ENCODE measurements around the gene TSC22D3. TPM values are rescaled to one million over a fixed set of nuclear protein-coding genes. Genes with fewer than 3 reads are reported as not detected.

Gene TSC22D3
- total and polyA plus RNA-seq, 2 donors (not counting 1 experiment from before 2014, with no cell fraction given), result 447 to 3,050 TPM

GRCh38 chrX:107758231-107758766 lies 17.3 kb downstream of the TSC22D3 start:
- Mint-ChIP-seq H3K4me3 (no peak overlapping the region), H3K27me3 (no peaks in the 10 kb centered on the region), H3K4me1 (no peaks in the 10 kb centered on the region), H3K9me3 (ENCODE audit: insufficient read depth) (no peaks in the 10 kb centered on the region), H3K27ac (no peak overlapping the region)
- Histone ChIP-seq H3K79me2 (ENCODE audit: control insufficient read depth, insufficient read depth, low read length) (no peaks in the 10 kb centered on the region), H4K20me1 (ENCODE audit: control insufficient read depth, insufficient read depth, low read length, poor library complexity, severe bottlenecking) (no peaks in the 10 kb centered on the region), H3K4me1 (ENCODE audit: control insufficient read depth in 2 of 2, insufficient read depth in 2 of 2, low read length in 2 of 2) (no peaks in the 10 kb centered on the region), H3K27me3 (replicated peaks in 1 of 4; ENCODE audit: control extremely low read depth in 1 of 4, control insufficient read depth in 3 of 4, insufficient read depth in 4 of 4, low read length in 3 of 4) (no peaks in the 10 kb centered on the region), H3K27ac (ENCODE audit: low read length in 2 of 2) (no peak overlapping the region), H3K9ac (ENCODE audit: low read length) (no peak overlapping the region), H2AFZ (ENCODE audit: insufficient read depth, low read depth, low read length, poor library complexity, severe bottlenecking) (no peak overlapping the region), H3K36me3 (replicated peaks in 1 of 2; ENCODE audit: control extremely low read depth in 1 of 2, control insufficient read depth in 1 of 2, extremely low read depth in 1 of 2, insufficient read depth in 2 of 2, low read length in 1 of 2) (no peaks in the 10 kb centered on the region), H3K9me3 (ENCODE audit: control extremely low read depth in 1 of 3, control insufficient read depth in 2 of 3, insufficient read depth in 1 of 3, low read length in 2 of 3) (no peaks in the 10 kb centered on the region), H3K4me2 (replicated peaks; ENCODE audit: low read depth, low read length, poor library complexity, severe bottlenecking) (no peak overlapping the region), H3K4me3 (ENCODE audit: control extremely low read depth in 1 of 5, extremely low read depth in 1 of 5, insufficient read depth in 1 of 5, low read depth in 2 of 5, low read length in 4 of 5) (no peak overlapping the region)
- ChIA-PET CTCF (no interaction called here), POLR2A (no interaction called here)
- no peak for ATAC-seq (ENCODE audit: low read depth)
- intact Hi-C loops (cut with micrococcal nuclease), result no loop called here
- DNase-seq, result no peak
- WGBS (ENCODE audit: insufficient coverage), result no CpG with 5 or more reads among the region's 5 CpGs
- TF ChIP-seq CTCF (IDR thresholded peaks at IDR 0.05) (no peak), EZH2 (IDR thresholded peaks at IDR 0.05; ENCODE audit: borderline replicate concordance, insufficient read depth, low read depth, low read length, poor library complexity, severe bottlenecking) (no peak)

GRCh38 chrX:107755721-107756120 lies 19.9 kb downstream of the TSC22D3 start:
- Histone ChIP-seq H3K4me2 (replicated peaks; ENCODE audit: low read depth, low read length, poor library complexity, severe bottlenecking) (no peak overlapping the region), H3K9ac (ENCODE audit: low read length) (no peak overlapping the region), H3K27ac (ENCODE audit: low read length in 2 of 2) (no peak overlapping the region), H4K20me1 (ENCODE audit: control insufficient read depth, insufficient read depth, low read length, poor library complexity, severe bottlenecking) (no peaks in the 10 kb centered on the region), H2AFZ (ENCODE audit: insufficient read depth, low read depth, low read length, poor library complexity, severe bottlenecking) (no peak overlapping the region), H3K9me3 (ENCODE audit: control extremely low read depth in 1 of 3, control insufficient read depth in 2 of 3, insufficient read depth in 1 of 3, low read length in 2 of 3) (no peaks in the 10 kb centered on the region), H3K4me1 (ENCODE audit: control insufficient read depth in 2 of 2, insufficient read depth in 2 of 2, low read length in 2 of 2) (no peaks in the 10 kb centered on the region), H3K27me3 (replicated peaks in 1 of 4; ENCODE audit: control extremely low read depth in 1 of 4, control insufficient read depth in 3 of 4, insufficient read depth in 4 of 4, low read length in 3 of 4) (no peaks in the 10 kb centered on the region), H3K36me3 (replicated peaks in 1 of 2; ENCODE audit: control extremely low read depth in 1 of 2, control insufficient read depth in 1 of 2, extremely low read depth in 1 of 2, insufficient read depth in 2 of 2, low read length in 1 of 2) (no peaks in the 10 kb centered on the region), H3K79me2 (ENCODE audit: control insufficient read depth, insufficient read depth, low read length) (no peaks in the 10 kb centered on the region), H3K4me3 (ENCODE audit: control extremely low read depth in 1 of 5, extremely low read depth in 1 of 5, insufficient read depth in 1 of 5, low read depth in 2 of 5, low read length in 4 of 5) (no peak overlapping the region)
- intact Hi-C loops (cut with micrococcal nuclease), result no loop called here
- WGBS (ENCODE audit: insufficient coverage), result no CpG with 5 or more reads among the region's 3 CpGs
- Mint-ChIP-seq H3K27ac (no peak overlapping the region), H3K4me1 (no peaks in the 10 kb centered on the region), H3K27me3 (no peaks in the 10 kb centered on the region), H3K4me3 (no peak overlapping the region), H3K9me3 (ENCODE audit: insufficient read depth) (no peaks in the 10 kb centered on the region)
- ChIA-PET CTCF (no interaction called here), POLR2A (no interaction called here)
- TF ChIP-seq EZH2 (IDR thresholded peaks at IDR 0.05; ENCODE audit: borderline replicate concordance, insufficient read depth, low read depth, low read length, poor library complexity, severe bottlenecking), result no peak
- TF ChIP-seq CTCF (IDR thresholded peaks at IDR 0.05), result no peak
- DNase-seq (no peak), ATAC-seq (ENCODE audit: low read depth) (no peak)
